ENCODE results near the gene ANO3. TPM values are rescaled to one million over a fixed set of nuclear protein-coding genes. Genes with fewer than 3 reads are reported as not detected.

Gene ANO3
- total RNA-seq, 1 donor from 2014 or later = not detected

- no peak overlapping the region for H3K4me3 ChIP-seq (ENCODE audit: low read depth, low read length)
- no peak for TF ChIP-seq CTCF (conservative IDR thresholded peaks at IDR 0.05; ENCODE audit: low read depth, low read length)
- DNase-seq (ENCODE audit: low read depth) = no peak
Measured at GRCh38 chr11:26353010-26353409, 21.1 kb downstream of the ANO3 start.

GRCh38 chr11:26359055-26359454 lies 27.1 kb downstream of the ANO3 start:
- no peak for TF ChIP-seq CTCF (conservative IDR thresholded peaks at IDR 0.05; ENCODE audit: low read depth, low read length)
- H3K4me3 ChIP-seq (ENCODE audit: low read depth, low read length) = no peak overlapping the region
- DNase-seq (ENCODE audit: low read depth) = no peak

GRCh38 chr11:26365284-26365683 lies 33.4 kb downstream of the ANO3 start:
- no peak for TF ChIP-seq CTCF (conservative IDR thresholded peaks at IDR 0.05; ENCODE audit: low read depth, low read length)
- DNase-seq (ENCODE audit: low read depth) = no peak
- no peak overlapping the region for H3K4me3 ChIP-seq (ENCODE audit: low read depth, low read length)

- no peak for TF ChIP-seq CTCF (conservative IDR thresholded peaks at IDR 0.05; ENCODE audit: low read depth, low read length)
- H3K4me3 ChIP-seq (ENCODE audit: low read depth, low read length) = no peak overlapping the region
- DNase-seq (ENCODE audit: low read depth) = no peak
Measured at GRCh38 chr11:26377619-26378018, 45.7 kb downstream of the ANO3 start.

- no peak for TF ChIP-seq CTCF (conservative IDR thresholded peaks at IDR 0.05; ENCODE audit: low read depth, low read length)
- DNase-seq (ENCODE audit: low read depth) = no peak
- H3K4me3 ChIP-seq (ENCODE audit: low read depth, low read length) = no peak overlapping the region
Measured at GRCh38 chr11:26399336-26399735, 67.4 kb downstream of the ANO3 start.

GRCh38 chr11:26410706-26411366 lies 78.9 kb downstream of the ANO3 start:
- H3K4me3 ChIP-seq (ENCODE audit: low read depth, low read length) = no peak overlapping the region
- no peak for DNase-seq (ENCODE audit: low read depth)
- no peak for TF ChIP-seq CTCF (conservative IDR thresholded peaks at IDR 0.05; ENCODE audit: low read depth, low read length)

- no peak for DNase-seq (ENCODE audit: low read depth)
- TF ChIP-seq CTCF (conservative IDR thresholded peaks at IDR 0.05; ENCODE audit: low read depth, low read length) = no peak
- H3K4me3 ChIP-seq (ENCODE audit: low read depth, low read length) = no peak overlapping the region
Measured at GRCh38 chr11:26412955-26413354, 81.0 kb downstream of the ANO3 start.
